C4-2B (cell line): ENCODE data around the gene KCNK4.
A peak's percentile ranks its signal among the peaks of the same experiment; 100 is the strongest.

Experiments
- H3K27ac ChIP-seq: fragments of 450-650 bp; 2 replicates; pipeline ENCODE4 v1.5.1; 2017
- ZFX ChIP-seq: fragments of 450-650 bp; IDR thresholded peaks from 2 replicates; pipeline ENCODE4 v1.6.1; 2017
- TF ChIP-seq, protein P1 (sequence below): fragments of 450-650 bp; conservative IDR thresholded peaks from 2 replicates; pipeline ENCODE4 v1.5.1; 2017; ENCODE audit warnings: mild to moderate bottlenecking

Gene KCNK4

DNA sequence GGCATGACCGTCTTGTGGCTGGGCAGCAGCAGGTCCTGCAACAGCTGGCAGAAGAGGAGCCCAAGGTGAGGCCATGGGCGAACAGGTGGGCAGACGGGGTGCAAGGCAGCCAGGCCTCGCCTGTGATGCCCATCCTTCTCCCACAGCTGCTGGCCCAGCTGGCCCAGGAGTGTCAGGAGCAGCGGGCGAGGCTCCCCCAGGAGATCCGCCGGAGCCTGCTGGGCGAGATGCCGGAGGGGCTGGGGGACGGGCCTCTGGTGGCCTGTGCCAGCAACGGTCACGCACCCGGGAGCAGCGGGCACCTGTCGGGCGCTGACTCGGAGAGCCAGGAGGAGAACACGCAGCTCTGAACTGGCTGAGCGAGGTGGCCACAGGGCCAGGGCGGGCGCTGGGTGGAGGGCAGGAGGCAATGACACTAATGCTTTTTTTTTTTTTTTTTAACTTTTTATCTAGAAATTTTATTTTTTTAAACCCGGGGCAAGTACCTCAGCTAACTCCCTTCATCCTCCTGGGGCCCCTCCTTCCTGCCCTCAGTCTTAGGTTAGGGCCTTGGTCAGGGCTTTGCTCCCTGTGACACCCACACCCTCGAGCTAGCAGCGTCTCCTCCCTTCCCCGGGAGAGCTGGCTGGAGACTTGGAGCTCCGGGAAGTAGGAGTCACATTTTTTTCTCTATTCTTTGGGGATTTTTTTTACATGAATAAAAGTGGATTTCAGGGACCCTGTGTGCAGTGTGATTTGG, 23.7 kb upstream of the KCNK4 start:
- H3K27ac ChIP-seq: peak overlapping the region; percentile 95; the same call in 1 of the 2 replicates

DNA sequence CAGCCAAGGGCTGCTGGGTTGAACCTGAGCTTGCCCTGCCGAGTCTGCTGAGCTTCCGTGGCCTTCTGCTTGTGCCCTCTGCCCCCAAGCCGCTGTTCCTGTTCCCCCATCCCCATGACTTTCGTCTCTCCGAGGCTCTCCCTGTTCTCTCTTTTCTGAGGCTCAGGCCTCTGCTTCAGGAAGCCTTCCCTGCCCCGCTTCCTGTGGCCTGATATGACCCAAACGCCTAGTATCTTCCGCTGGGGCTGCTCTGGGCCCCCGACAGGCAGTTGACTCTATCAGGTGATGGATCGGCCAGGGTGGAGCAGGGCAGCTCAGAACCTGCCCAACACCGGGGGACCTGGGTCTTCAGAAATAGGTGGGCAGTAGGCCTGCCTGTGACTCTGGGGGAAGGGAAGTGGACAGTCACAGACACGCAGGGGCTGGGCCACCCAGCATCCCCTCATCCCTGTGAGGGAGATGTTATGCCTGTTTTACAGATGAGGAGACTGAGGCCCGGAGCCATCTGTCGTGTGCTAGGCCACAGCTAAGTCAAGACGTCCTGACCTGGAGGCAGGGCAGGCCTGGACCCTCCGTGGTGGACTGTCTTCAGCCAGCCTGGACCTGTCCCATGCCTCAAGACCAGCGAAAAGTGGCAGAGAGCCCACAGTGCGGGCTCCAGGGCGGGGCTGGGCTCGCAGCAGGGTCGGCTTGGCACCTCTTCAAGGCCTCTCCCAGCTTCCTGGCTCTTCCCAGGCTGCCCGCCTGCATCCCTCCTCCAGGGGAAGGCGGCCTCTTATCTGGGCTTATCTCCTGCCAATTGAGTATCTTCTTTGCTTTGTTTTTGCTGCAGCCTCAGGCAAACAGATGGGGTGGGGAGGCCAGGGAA, 22.8 kb upstream of the KCNK4 start:
- peak overlapping the region; percentile 95 for H3K27ac ChIP-seq
- TF ChIP-seq, protein P1, sequence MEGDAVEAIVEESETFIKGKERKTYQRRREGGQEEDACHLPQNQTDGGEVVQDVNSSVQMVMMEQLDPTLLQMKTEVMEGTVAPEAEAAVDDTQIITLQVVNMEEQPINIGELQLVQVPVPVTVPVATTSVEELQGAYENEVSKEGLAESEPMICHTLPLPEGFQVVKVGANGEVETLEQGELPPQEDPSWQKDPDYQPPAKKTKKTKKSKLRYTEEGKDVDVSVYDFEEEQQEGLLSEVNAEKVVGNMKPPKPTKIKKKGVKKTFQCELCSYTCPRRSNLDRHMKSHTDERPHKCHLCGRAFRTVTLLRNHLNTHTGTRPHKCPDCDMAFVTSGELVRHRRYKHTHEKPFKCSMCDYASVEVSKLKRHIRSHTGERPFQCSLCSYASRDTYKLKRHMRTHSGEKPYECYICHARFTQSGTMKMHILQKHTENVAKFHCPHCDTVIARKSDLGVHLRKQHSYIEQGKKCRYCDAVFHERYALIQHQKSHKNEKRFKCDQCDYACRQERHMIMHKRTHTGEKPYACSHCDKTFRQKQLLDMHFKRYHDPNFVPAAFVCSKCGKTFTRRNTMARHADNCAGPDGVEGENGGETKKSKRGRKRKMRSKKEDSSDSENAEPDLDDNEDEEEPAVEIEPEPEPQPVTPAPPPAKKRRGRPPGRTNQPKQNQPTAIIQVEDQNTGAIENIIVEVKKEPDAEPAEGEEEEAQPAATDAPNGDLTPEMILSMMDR: no peak
- TF ChIP-seq ZFX: no peak

More for the DNA sequence above, 23.7 kb upstream of the KCNK4 start:
- TF ChIP-seq, protein P1: no peak
- TF ChIP-seq ZFX: no peak

DNA sequence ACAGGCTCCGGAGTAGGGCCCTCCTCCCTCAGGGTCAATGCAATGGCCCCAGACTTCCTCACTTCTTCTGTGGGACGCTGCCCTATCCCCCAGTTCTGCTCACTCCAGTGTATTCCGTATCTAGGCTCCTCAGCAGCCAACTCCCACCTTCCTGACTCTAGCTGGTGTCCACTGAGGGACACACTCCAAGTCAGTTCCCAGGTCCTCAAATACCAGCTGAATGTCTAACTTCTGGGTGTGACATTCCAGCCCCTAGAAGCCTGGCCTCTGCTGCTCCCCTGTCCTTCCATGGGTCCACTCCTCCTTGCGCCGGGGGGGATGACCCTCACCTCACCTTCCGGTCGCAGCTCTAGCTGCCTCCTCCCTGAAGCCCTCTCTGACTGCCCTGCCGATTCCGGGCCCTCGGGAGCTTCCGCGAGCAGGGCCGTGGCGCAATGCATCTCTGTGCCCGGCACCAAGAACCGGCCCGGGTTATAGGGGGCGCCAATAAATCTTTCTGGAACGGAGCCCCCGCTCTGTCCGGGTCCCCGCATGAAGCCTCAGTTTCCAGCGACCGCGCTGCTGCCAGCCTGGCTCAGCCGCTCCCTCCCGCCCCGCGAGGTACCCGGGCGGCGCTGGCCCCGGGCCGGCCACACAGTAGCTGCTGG, 22.1 kb upstream of the KCNK4 start:
- TF ChIP-seq, protein P1: no peak
- peak; percentile 59; the same call in 1 of the 2 replicates for TF ChIP-seq ZFX
- peak overlapping the region; percentile 95 for H3K27ac ChIP-seq

DNA sequence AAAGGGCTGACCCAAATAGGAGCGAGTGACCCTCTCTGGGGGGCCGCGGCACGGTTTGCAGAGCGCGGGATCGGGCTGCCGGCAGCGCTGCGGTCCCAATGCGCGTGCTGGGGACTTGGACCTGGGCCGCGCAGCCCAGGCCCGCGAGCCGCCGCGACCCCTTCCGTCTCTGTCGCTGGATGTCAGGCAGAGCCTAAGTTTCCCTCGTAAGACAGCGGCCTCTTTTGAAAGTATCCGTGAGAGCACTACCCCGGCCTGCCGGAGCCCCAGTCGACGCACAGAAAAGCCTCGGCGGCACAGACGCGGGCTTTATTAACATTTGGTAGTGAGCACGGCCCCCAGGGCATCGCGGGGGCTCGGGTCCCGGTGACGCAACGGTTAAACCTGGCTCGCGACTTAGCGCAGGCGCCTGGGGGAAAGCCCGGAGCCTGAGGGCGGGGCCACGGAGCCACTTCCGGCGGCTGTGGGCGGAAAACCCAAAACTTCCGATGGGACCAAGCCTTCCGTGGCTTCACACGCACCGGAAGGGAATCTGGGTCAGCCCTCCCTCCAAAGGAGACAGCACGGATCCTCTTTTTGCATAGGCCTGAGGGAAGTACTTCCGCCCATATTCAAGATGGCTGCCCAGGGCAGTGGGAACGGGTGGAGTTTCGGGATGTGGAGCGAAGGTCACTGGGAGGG, 21.4 kb upstream of the KCNK4 start:
- H3K27ac ChIP-seq: peak overlapping the region; percentile 95
- TF ChIP-seq ZFX: 0 out of 2 replicates have a peak, but pooled peaks have one; percentile 31
- TF ChIP-seq, protein P1: no peak

DNA sequence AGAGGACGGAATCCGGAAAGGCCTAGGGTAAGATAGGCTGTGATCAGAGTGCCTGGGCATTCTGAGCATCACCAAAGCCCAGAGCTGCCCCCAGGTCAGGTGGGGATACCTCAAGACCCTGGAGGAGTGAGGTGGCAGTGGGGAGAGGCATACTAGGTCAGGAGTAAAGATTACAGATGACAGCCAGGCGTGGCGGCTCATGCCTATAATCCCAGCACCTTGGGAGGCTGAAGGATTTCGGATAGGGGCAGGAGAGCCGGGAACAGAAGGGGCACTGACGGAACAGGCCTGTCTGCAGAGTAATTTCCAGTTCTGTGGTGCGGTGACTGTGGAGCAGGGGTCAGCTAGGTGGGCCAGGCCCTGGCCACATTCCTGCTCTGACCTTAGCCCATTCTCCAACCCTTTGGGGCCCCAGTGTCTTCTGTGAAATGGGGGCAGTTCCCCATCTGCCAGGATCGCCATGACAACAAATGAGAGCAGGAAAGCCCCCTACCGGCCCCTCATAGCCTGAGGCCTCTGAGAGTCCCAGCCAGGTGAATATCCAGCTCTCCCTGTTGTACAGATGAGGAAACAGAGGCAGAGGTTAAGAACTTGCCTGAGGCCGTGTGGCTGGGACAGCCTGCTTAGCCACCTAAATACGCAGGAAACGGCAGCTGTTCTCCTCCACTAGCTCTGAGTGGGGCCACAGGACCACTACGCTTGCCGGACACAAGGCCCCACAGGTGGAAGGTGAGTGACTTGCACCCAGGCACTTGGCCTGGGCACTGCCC, 15.9 kb upstream of the KCNK4 start:
- no peak overlapping the region for H3K27ac ChIP-seq
- TF ChIP-seq, protein P1: no peak
- no peak for TF ChIP-seq ZFX

DNA sequence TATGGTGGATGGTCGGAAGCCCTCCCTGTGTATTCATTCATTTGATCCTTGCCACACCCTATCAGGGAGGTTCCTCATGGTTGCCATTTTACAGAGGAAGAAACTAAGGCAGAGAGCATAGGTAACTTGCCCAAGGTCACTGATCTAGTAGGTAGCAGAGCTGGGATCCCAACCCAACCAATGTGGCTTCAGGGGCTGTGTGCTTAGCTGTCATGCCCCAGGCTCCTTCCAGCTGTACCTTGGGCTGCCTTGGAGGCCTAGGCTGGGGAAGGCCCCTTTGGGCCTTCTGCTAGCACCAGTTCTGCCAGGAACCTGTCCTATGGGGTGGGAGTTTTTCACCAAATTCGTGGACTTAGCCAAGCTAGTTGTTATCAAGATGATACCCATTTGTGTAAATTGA, 15.3 kb upstream of the KCNK4 start:
- H3K27ac ChIP-seq: no peak overlapping the region

More for the DNA sequence above, 15.3 kb upstream of the KCNK4 start:
- TF ChIP-seq, protein P1: no peak
- no peak for TF ChIP-seq ZFX
